DOHH2 (cell line): ENCODE data around the gene PCSK7.
"Not testable (repeated sequence)": the region's sequence is repeated elsewhere in the genome, so short reads cannot be mapped to it uniquely, and the experiment has no call there.

ENCODE experiments used
- H3F3A ChIP-seq: fragments of 200-600 bp; sonication (generic), shearing (Covaris generic); 2 replicates; pipeline ENCODE4 v1.6.0; 2016; ENCODE audit warnings: antibody characterized with exemption, mild to moderate bottlenecking; ENCODE audit not compliant: control insufficient read depth, insufficient read depth
- H3K27ac ChIP-seq: fragments of 200-600 bp; sonication (generic); 2 replicates; pipeline ENCODE4 v1.5.1; 2014; ENCODE audit warnings: low read depth, mild to moderate bottlenecking, low read length, moderate library complexity
- H3K27me3 ChIP-seq: fragments of 200-600 bp; sonication (generic); 2 replicates; pipeline ENCODE4 v1.6.1; 2014; ENCODE audit warnings: mild to moderate bottlenecking, low read length, mixed read lengths; ENCODE audit not compliant: control insufficient read depth
- H3K36me3 ChIP-seq: fragments of 200-600 bp; sonication (generic); 2 replicates; pipeline ENCODE4 v1.6.1; 2014; ENCODE audit warnings: mild to moderate bottlenecking, low read length, moderate library complexity, mixed read lengths; ENCODE audit not compliant: control insufficient read depth
- H3K4me1 ChIP-seq: fragments of 200-600 bp; sonication (generic); 2 replicates; pipeline ENCODE4 v1.6.1; 2014; ENCODE audit warnings: mild to moderate bottlenecking, low read length, mixed read lengths; ENCODE audit not compliant: control insufficient read depth
- H3K4me2 ChIP-seq: fragments of 200-600 bp; sonication (generic); 2 replicates; pipeline ENCODE4 v1.6.0; 2014; ENCODE audit warnings: mild to moderate bottlenecking, low read length, moderate library complexity
- H3K4me3 ChIP-seq: fragments of 200-600 bp; sonication (generic); 2 replicates; pipeline ENCODE4 v1.5.1; 2014; ENCODE audit warnings: mild to moderate bottlenecking, low read length, mixed read lengths
- H3K79me2 ChIP-seq: fragments of 200-600 bp; sonication (generic); 2 replicates; pipeline ENCODE4 v1.6.1; 2014; ENCODE audit warnings: mild to moderate bottlenecking, low read length, mixed read lengths; ENCODE audit not compliant: control insufficient read depth
- H3K9me2 ChIP-seq: fragments of 200-600 bp; sonication (generic); replicated peaks from 2 replicates; pipeline ENCODE4 v1.6.1; 2014; ENCODE audit warnings: mild to moderate bottlenecking, low read length, mixed read lengths; ENCODE audit not compliant: control insufficient read depth
- H3K9me3 ChIP-seq: fragments of 200-600 bp; sonication (generic); 2 replicates; pipeline ENCODE4 v1.6.1; 2014; ENCODE audit warnings: antibody characterized with exemption, low read length, mixed read lengths; ENCODE audit not compliant: control insufficient read depth, insufficient read depth
- H4K20me1 ChIP-seq: fragments of 200-600 bp; sonication (generic); 2 replicates; pipeline ENCODE4 v1.6.0; 2014; ENCODE audit warnings: low read depth, mild to moderate bottlenecking, antibody characterized with exemption, low read length, moderate library complexity; ENCODE audit not compliant: control insufficient read depth, insufficient read depth
- EZH2phosphoT487 ChIP-seq: fragments of 200-600 bp; sonication (generic); IDR thresholded peaks from 2 replicates; pipeline ENCODE4 v1.6.1; 2017; ENCODE audit warnings: borderline replicate concordance, mild to moderate bottlenecking, antibody characterized with exemption, low read length, moderate library complexity, mixed read lengths
- TF ChIP-seq, protein P1 (sequence below): fragments of 200-600 bp; sonication (generic); IDR thresholded peaks from one replicate; pipeline ENCODE4 v1.5.1; 2014; ENCODE audit warnings: antibody characterized with exemption, mild to moderate bottlenecking, low read depth, low read length; ENCODE audit not compliant: poor library complexity, severe bottlenecking

Gene PCSK7

GRCh38 chr11:117212697-117213355 is 19.0 kb downstream of the PCSK7 start:
- Histone ChIP-seq H3K9me2 (no peaks in the 10 kb centered on the region), H3K9me3 (no peaks in the 10 kb centered on the region), H3K79me2 (no peaks in the 10 kb centered on the region), H3K4me3 (no peak overlapping the region), H3K4me2 (no peak overlapping the region), H3F3A (no peaks in the 10 kb centered on the region), H3K4me1 (no peaks in the 10 kb centered on the region), H3K27ac (no peak overlapping the region), H3K36me3 (peaks cover 29% of the 10 kb centered on the region), H4K20me1 (no peaks in the 10 kb centered on the region), H3K27me3 (no peaks in the 10 kb centered on the region)
- no peak for TF ChIP-seq EZH2phosphoT487
- TF ChIP-seq, protein P1, sequence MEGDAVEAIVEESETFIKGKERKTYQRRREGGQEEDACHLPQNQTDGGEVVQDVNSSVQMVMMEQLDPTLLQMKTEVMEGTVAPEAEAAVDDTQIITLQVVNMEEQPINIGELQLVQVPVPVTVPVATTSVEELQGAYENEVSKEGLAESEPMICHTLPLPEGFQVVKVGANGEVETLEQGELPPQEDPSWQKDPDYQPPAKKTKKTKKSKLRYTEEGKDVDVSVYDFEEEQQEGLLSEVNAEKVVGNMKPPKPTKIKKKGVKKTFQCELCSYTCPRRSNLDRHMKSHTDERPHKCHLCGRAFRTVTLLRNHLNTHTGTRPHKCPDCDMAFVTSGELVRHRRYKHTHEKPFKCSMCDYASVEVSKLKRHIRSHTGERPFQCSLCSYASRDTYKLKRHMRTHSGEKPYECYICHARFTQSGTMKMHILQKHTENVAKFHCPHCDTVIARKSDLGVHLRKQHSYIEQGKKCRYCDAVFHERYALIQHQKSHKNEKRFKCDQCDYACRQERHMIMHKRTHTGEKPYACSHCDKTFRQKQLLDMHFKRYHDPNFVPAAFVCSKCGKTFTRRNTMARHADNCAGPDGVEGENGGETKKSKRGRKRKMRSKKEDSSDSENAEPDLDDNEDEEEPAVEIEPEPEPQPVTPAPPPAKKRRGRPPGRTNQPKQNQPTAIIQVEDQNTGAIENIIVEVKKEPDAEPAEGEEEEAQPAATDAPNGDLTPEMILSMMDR, result no peak

- H3K4me1 ChIP-seq, result no peaks in the 10 kb centered on the region
- no peak overlapping the region for H3K27ac ChIP-seq
- peaks cover 15% of the 10 kb centered on the region for H3K36me3 ChIP-seq
- no peaks in the 10 kb centered on the region for H3K79me2 ChIP-seq
- no peaks in the 10 kb centered on the region for H3F3A ChIP-seq
- TF ChIP-seq EZH2phosphoT487, result no peak
- TF ChIP-seq, protein P1, result no peak
- H3K27me3 ChIP-seq, result no peaks in the 10 kb centered on the region
- no peak overlapping the region for H3K4me3 ChIP-seq
- H3K9me2 ChIP-seq, result no peaks in the 10 kb centered on the region
- H4K20me1 ChIP-seq, result no peaks in the 10 kb centered on the region
- H3K9me3 ChIP-seq, result no peaks in the 10 kb centered on the region
- H3K4me2 ChIP-seq, result no peak overlapping the region
Measured at GRCh38 chr11:117210620-117211019, 21.3 kb downstream of the PCSK7 start.

GRCh38 chr11:117209351-117210125 is 22.3 kb downstream of the PCSK7 start:
- H3K27ac ChIP-seq, H3K9me3 ChIP-seq, H3K27me3 ChIP-seq, H3K79me2 ChIP-seq, H3K9me2 ChIP-seq, H4K20me1 ChIP-seq, H3K4me2 ChIP-seq, H3K4me3 ChIP-seq, H3K4me1 ChIP-seq, H3F3A ChIP-seq: not testable (repeated sequence)
- H3K36me3 ChIP-seq, result peaks cover 16% of the 10 kb centered on the region

DNA sequence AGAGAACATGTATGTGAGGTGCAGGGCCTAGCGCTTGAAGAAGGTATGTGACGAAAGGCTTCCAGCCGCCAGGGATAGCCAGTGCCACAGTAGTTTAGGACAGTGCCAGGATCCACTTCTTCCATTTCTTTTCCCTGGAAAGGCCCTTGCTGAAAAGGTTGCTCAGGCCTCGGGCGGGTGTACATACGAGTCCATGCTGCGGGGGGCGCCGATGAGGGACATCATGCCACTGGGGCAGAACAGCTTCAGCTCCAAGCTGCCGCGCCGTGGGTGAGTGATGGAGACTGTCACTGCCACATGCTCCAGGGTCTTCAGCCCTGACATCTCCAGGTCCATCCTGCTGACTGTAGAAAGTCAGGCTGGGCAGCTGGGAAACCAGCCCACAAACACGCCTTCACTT is 23.2 kb downstream of the PCSK7 start:
- not testable (repeated sequence) for H3K27me3 ChIP-seq

GRCh38 chr11:117207481-117207880 is 24.4 kb downstream of the PCSK7 start:
- H3F3A ChIP-seq, H3K27ac ChIP-seq, H3K27me3 ChIP-seq: not testable (repeated sequence)

More for the DNA sequence above, 23.2 kb downstream of the PCSK7 start:
- H3K79me2 ChIP-seq, H3K9me3 ChIP-seq, H3K27ac ChIP-seq, H3K4me1 ChIP-seq, H3K4me2 ChIP-seq, H3K9me2 ChIP-seq, H3F3A ChIP-seq, H3K4me3 ChIP-seq, H4K20me1 ChIP-seq: not testable (repeated sequence)
- H3K36me3 ChIP-seq, result peaks cover 10% of the 10 kb centered on the region

DNA sequence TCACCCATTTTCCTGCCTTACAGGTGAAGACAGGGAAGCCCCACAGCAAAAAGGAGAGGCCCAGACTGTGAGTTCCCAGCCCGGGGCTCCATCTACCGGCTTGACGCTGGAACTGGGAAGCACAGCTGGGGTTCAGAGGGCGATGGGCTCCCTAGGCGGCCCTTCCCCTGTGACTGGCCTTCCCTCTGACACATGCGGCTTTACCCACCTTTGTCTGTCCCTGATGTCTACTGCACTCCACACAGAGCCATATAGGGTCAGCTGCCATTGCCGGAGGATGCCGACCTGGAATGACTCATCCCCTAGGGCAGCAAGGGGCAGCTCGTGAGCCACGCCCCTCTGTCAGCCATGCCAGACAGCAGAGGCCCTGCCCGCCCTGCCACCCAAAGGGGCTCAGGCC is 25.0 kb downstream of the PCSK7 start:
- not testable (repeated sequence) for H3K4me1 ChIP-seq, H3K9me2 ChIP-seq, H3K27me3 ChIP-seq, H3K4me2 ChIP-seq, H3F3A ChIP-seq, H3K4me3 ChIP-seq, H3K36me3 ChIP-seq, H3K9me3 ChIP-seq, H4K20me1 ChIP-seq, H3K79me2 ChIP-seq, H3K27ac ChIP-seq

More at GRCh38 chr11:117207481-117207880, 24.4 kb downstream of the PCSK7 start:
- H3K4me2 ChIP-seq, H4K20me1 ChIP-seq, H3K4me3 ChIP-seq, H3K4me1 ChIP-seq, H3K36me3 ChIP-seq, H3K9me3 ChIP-seq, H3K9me2 ChIP-seq, H3K79me2 ChIP-seq: not testable (repeated sequence)
